Anterior cingulate cortex (tissue), 58 donors: ENCODE results near the gene MT4.
A peak's percentile ranks its signal among the peaks of the same experiment; 100 is the strongest.

Experiments
- DNase-seq, 58 donors: peaks; one replicate each; lab custom pipeline; 2025; lab: John Stamatoyannopoulos, UW

The MT4 gene

DNA sequence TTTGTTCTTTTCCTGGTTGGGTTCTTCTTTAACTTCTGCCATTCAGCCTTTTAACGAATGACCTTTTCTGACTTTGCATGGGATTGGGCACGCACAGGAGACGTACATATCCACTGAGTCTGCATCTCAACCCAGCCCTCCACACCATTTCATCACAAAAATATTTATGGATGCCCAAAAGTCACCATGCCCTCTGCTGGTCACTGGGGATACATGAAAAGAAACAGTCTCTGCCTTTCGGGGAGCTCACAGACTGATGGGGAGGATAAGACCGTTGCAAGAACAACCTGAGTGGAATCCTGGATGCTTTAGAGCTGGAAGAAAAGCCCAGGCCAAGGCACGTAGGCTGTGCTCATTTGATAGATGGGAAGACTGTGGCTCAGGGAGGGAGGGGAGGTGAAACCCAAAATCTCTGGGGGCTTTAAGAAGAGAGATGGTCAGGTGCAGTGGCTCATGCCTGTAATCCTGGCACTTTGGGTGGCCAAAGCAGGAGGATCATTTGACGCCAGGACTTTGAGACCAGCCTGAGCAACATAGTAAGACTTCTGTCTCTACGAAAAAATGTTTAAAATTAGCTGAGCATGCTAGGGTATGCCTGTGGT is 35.6 kb downstream of the MT4 start:
- DNase-seq, result peak in 28 of 58 donors; percentile 10 to 65 (median 42)

DNA sequence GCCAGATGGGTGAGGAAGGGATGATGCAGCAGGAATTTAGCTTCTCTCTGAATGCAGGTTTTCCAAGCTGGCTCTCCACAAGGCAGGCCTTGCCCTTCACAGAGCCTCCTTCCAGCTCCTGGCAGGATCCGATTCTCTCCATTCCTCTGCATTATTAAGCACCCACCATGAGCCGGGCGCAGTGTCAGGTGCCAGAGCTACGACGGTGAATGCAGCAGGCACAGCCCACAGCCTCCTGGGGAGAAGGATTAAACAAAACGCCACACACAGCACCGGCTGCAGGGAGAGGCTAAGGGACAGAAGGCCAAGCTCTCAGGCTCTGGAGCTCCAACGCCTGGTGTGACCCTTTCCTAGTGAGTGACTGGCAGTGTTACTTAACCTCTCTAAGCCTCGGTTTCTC is 36.5 kb downstream of the MT4 start:
- peak in 8 of 58 donors; percentile 16 to 58 (median 28) for DNase-seq

DNA sequence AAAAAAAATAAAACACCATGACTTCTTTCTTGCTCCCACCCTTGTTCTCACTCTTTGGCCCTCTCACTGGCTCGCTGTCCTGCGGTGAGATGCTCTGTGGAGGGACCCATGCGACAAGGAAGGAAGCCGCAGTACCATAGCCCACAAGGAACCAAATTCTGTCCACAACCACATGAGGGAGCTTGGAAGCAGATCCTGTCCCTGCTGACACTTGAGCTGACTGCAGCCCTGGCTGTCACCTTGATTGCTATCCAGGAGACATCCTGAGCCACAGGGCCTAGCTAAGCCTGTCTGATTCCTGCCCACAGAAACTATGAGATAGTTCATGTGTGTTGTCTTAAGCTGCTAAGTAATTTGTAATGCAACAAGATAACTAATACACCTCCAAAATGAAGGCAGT is 38.7 kb downstream of the MT4 start:
- peak in 22 of 58 donors; percentile 9 to 70 (median 35) for DNase-seq

DNA sequence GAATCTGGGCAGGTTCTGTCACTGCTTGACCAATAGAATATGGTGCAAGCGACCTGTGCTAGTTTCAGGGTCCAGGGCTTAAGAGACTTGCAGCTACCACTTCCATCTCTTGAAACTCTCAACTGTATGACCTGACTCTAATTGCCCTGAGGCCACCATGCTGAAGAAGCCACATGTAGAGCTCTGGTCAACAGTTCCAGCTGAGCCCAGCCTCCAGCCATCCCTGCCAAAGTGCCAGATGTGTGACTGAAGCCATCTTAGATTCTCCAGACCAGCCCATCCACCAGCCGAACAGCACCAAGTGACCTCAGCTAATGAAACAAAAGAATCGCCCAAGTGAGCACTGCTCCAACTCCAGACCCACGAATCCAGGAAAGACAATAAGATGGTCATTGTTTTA is 40.1 kb downstream of the MT4 start:
- no peak for DNase-seq

DNA sequence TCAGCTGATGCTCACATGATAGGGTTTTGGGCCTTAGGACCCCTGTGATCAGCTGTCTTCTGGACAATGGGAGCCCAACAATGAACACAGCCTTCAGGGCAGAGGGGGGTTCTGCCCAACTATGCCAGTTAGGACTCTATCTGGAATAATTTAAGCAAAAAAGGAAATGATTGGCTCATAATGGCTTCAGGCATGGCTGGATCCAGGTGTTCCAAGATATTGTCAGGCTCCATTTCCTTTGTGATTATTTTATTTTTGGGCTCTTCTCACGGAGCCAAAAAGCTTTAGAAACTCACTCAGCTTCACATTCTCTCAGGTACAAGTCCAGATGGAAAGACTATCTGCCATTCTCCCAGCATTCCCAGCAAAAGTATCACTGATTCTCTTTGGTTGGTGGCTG is 40.6 kb downstream of the MT4 start:
- no peak for DNase-seq

DNA sequence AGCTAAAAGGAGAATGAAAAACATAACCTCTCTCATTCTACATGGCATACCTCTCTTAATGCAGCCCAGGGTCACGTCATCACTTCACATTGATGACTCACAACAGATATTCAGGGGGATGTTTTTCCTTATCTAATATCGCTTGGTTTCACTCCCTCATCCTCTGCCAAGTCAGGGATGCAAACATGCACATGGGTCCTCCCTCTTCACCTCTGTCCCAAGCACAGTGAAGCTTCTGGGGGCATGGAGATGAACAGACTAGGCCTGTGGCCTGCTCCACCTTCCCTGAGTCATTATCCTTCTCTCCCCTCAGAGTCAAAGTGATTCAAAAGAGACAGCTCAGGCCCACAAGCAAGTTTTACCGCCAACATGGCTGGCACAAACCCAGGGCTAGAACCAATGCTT is 41.2 kb downstream of the MT4 start:
- peak in 2 of 58 donors; percentile 24 to 42 for DNase-seq

DNA sequence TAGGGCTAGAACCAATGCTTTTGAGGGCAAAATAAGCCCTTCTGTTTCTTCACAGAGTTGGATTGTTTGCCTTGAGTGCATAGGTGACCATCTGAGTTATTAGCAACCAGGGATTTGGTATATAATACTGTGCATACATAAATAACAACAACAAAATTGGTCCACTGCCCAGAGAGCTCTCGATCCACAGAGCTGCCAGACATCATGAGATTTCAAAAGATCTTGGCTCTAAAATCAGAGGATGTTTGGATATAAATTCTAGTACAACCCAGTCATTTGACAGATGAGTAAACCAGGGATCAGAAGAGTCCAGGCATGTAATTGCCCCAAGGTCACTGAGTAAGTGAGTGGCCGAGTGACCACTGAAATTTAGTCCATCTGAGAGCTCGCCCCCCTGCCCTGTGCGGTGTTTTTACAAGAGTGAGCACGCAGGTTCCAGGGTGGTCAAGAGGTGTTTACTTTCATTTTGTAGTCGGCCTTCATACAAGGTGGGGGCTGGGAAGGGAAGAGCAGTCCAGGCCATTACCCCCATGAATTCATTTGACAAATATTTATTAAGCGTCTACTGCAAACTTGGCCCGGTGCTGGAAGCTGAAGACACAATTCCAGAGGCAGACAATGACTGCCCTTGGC is 41.7 kb downstream of the MT4 start:
- DNase-seq, result peak in 10 of 58 donors; percentile 23 to 58 (median 36)

DNA sequence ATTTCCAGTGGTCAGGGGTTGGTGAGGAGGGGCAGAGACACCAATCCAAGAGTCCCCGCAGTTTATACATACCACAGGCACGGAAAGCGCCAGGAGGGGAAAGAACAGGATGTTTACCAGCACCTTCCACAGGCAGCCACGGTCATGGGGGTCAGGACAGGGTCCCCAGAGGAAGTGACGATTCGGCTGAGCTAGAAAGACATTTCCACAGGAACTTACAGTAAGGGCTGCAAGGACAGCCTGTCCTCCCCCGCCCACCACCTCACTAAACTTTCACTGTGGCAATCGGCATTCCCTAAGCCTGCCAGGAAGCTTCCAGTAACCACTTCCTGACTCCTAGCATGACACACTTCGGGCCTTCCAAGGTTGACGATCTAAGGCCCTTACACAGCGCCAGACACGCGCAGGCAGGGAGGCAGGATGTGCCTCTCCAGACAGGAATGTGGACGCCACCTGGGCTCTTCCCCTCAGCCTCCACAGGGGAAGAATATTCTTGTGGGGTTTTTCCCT is 42.3 kb downstream of the MT4 start:
- DNase-seq, result peak in 5 of 58 donors; percentile 19 to 49 (median 30)

DNA sequence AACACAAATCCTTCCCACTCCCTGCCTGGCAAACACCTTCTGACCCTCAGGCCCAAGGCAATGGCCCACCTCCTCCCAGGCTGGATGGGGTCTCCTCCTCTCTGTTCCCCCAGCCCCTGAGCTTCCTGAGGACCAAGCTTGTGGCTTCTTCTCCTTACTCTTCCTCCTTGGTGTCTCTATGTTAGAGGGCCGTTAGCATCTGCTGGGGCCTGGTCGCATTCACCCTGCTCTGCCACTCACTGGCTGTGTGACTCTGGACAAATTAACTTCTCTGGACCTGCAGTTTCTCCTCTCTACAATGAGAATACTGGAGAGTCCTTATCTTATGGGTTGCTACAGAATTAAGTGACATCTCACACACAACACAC is 42.8 kb downstream of the MT4 start:
- DNase-seq, result no peak

DNA sequence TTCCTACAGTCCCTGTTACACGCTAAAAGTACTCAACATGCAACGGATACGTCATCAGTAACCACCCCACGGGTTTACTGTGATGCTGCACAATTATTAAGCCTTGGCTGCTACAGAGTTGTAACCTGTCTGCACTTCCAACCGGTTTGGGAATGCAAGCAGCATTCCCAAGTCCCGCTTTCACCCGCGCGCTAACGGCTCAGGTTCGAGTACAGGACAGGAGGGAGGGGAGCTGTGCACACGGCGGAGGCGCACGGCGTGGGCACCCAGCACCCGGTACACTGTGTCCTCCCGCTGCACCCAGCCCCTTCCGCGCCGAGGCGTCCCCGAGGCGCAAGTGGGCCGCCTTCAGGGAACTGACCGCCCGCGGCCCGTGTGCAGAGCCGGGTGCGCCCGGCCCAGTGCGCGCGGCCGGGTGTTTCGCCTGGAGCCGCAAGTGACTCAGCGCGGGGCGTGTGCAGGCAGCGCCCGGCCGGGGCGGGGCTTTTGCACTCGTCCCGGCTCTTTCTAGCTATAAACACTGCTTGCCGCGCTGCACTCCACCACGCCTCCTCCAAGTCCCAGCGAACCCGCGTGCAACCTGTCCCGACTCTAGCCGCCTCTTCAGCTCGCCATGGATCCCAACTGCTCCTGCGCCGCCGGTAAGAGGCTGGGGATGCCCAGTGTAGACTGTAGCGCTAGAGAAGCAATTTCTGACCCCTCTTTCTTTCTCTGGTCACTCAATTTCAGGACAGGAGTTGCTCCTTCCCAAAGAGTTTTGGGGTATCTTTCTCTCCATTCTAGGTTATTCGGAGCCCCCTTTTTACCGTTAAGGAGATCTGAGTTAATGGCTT is 43.4 kb downstream of the MT4 start, which contains the start of gene MT2A:
Gene MT2A (plus strand): TSS at position 542 of the 833 bp plus-strand sequence. CDS start 72 bp downstream, at position 614.
- peak in 56 of 58 donors; percentile 32 to 93 (median 82) for DNase-seq

DNA sequence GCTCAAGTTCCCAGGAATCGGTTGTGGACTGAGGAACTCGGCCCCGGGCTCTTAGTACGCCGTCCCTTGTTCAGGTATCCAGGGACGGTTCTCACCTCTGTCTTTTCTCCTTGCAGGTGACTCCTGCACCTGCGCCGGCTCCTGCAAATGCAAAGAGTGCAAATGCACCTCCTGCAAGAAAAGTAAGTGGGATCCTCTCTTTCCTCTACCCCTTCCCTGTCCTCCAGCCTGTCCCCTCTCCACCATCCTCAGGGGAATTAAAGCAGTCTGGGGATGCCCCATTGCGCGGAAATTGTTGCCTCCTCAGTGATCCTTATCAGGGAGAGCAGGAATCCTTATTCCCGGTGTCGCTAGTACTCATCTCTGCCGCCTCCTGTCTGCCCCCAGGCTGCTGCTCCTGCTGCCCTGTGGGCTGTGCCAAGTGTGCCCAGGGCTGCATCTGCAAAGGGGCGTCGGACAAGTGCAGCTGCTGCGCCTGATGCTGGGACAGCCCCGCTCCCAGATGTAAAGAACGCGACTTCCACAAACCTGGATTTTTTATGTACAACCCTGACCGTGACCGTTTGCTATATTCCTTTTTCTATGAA is 44.1 kb downstream of the MT4 start:
- peak in 12 of 58 donors; percentile 13 to 49 (median 27) for DNase-seq

DNA sequence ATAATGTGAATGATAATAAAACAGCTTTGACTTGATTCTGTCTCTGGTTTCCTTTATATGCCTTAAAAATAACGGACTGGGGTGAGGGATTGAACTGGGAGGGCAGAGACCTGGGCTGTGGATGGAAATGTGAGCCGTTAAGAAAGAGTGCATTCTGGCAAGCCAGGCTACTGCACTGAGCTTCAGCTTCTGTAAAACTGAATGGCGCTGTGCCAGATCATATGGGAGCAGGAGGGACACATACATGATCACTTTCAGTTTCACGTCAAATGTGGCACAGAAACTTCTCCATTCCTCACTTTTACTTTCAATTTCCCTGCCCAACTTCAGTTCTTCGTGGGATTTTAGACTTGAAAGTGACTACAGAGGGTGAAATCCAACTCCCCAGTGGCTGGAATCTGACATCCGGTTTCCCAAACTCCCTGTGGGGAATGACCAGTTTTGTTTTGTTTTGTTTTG is 44.6 kb downstream of the MT4 start:
- DNase-seq, result peak in 24 of 58 donors; percentile 19 to 73 (median 40)

DNA sequence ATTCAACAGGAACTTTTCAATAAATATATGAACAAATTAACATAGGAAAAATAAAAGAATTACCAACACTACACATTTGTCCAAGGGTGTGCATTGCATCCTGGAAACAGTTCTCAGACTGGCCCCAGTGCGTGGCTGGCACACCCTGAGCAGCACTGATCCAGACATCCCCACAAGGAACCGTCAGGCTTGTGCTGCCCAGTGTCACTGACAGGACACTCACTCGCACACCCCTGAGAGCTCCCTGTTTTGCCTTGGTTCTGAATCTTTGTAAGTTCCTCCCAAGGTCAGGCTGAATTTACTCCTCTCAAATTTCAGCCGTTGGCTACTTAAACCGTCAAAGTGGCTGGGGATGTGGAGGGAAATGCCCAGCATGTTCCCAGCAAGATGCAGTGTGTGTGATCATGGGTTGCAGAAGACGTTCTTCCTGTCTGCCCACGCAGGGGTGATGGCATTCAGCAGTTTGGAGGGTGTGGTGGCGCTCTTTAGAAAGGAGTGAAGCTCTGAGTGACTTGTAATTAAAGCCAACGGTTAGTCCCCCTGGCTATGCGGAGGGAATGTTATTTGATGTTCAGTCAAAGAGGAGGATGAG is 45.2 kb downstream of the MT4 start:
- peak in 14 of 58 donors; percentile 15 to 77 (median 38) for DNase-seq

DNA sequence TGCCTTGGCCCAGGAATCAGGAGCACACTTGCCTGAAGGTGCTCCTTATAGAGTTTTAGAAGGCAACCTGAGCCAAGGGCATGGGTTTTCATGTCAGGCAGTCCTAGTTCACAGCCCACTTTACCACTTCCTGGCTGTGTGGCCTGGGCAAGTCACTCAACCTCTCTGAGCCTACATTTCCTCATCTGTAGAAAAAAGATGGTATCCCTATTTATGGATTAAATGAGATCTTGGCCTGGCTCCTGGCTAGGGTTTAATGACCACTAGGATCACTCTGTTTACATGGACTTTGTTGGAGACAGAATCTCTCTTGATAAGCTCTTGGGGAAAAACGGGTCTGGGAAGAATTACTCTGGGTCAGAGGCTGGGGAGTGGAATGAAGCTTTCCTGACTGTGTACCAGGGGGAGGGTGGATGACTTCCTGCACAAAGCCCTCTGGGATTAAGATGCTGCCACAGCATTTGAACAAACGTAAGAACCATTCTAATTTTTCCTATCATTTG is 45.8 kb downstream of the MT4 start:
- no peak for DNase-seq

DNA sequence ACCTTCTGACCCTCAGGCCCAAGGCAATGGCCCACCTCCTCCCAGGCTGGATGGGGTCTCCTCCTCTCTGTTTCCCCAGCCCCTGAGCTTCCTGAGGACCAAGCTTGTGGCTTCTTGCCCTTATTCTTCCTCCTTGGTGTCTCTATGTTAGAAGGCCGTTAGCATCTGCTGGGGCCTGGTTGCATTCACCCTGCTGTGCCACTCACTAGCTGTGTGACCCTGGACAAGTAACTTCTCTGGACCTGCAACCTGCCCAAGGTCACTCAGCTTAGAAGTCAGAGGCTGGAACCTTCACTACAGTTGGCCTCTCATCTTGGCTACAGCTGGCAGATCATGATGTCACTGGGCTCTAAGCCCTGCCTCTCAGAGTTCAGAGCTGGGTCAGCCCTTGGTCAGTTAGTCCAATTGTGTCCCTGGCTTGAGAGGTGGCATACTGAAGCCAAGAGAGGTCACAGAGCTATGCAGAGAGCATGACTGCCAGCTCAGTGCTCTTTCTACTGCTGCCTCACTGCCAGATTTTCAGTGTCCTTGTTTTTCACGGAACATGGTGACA is 46.5 kb downstream of the MT4 start:
- DNase-seq, result peak in 13 of 58 donors; percentile 12 to 63 (median 40)

DNA sequence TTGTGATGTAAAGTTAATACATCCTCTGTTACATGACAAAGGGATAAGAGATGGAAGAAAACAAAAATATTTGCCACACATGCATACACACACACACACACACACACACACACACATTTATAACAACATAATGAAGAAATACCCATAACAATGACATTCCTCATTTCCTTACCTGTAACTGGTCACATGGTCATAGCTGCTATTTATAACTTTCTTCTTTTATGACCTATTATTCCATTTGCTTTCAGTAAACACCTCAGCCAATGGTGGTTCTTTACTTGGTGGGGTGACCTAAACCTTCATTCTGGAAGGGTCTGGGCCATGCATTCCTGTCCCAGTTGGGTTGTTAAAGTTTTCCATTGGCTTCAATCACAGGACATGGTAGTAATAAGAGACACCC is 48.8 kb downstream of the MT4 start:
- DNase-seq, result no peak

DNA sequence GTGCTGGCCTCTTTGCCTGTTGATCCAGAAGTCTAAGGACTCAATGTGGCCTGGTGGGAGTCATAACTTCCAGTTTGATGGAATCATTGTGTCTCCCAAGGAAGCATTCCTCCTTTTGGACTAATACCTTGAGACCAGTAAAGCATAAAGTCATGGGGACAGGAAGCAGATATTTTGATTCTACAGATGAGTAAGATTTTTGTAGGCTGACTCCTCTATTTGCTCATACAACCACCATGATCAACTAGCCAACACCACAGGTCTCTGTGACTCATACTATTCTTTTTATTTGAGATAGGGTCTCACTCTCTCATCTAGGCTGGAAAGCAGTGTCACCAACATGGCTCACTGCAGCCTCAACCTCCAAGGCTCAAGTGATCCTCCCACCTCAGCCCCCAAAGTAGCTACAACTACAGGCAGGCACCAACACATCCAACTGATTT is 49.7 kb downstream of the MT4 start:
- DNase-seq, result no peak

DNA sequence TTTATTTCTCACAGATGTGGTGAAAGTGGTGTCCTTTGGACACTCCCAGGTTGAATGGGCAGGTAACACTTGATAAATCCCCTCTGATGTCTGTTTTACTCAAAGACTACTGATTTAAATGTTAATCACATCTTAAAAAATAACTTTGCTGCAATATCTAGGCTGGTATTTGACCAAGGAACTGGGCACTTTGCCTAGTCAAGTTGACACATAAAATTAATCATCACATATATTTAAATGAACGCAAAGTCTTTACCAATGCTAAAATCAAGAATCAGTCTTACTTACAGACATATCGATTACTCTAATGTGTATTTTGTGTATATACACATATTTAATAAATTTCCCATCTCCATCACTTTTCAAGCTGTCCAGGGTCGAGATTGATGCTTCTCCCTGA is 50.5 kb downstream of the MT4 start:
- no peak for DNase-seq

DNA sequence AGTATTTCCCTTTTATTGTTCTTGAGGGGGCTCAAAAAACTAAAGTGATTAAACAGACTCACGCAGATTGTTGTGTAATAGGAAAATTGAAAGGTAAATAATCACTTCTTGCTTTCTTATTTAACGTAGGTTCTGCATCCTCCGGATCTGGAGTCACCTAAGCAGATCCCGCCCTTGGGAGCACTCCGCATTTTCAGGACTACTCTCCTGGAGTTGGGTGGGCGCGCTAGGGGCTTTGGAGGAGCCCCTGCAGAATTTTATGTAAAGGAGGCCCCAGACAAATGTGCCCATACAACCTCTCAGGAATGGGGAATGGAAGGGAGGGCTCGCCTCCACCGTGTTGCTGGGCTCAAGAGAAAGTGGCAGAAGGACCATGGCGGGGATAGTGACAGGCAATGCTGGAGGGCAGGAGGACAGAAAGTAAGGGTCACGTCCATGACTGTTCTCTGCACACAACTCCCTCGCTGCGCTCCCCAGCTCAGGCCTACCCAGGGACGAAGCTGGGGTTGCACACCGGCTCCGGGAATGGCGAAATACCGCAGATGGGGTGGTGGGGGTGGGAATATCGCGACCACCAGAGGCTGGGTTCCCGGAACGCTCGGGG is 51.8 kb downstream of the MT4 start:
- DNase-seq, result no peak
